NCI-H1436 (cell line): Measurements from ENCODE around the gene ADAT1.

Experiments used
- DNase-seq: peaks from one replicate; lab custom pipeline; 2025; lab: John Stamatoyannopoulos, UW

Gene ADAT1, protein sequence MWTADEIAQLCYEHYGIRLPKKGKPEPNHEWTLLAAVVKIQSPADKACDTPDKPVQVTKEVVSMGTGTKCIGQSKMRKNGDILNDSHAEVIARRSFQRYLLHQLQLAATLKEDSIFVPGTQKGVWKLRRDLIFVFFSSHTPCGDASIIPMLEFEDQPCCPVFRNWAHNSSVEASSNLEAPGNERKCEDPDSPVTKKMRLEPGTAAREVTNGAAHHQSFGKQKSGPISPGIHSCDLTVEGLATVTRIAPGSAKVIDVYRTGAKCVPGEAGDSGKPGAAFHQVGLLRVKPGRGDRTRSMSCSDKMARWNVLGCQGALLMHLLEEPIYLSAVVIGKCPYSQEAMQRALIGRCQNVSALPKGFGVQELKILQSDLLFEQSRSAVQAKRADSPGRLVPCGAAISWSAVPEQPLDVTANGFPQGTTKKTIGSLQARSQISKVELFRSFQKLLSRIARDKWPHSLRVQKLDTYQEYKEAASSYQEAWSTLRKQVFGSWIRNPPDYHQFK

GRCh38 chr16:75622761-75623605 is at the start of gene ADAT1:
Gene ADAT1 (minus strand): TSS chr16:75623281. CDS start chr16:75620799, 2,482 bp downstream.
- DNase-seq: peak; percentile 98

DNA sequence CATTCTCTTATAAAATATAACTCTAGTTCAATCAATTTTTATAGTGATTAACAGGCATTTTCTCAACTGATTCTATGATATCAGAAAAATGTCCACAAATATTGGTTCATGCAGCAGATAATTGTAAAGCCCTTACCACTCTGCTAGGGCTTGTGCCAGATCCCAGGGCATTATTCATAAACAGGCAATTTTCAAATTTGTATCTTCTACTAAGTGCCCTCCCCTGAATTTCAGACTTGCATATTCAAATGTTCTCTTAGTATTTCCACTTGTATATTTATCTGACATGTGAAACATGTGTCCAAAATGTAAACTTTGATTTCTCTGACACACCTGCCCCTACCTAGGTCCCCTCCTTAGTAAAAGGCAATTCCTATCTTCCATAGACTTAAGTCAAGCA is 44.4 kb upstream of the ADAT1 start:
- no peak for DNase-seq

- no peak for DNase-seq
These were observed 37.7 kb upstream of the ADAT1 start for GRCh38 chr16:75660726-75661302.

DNA sequence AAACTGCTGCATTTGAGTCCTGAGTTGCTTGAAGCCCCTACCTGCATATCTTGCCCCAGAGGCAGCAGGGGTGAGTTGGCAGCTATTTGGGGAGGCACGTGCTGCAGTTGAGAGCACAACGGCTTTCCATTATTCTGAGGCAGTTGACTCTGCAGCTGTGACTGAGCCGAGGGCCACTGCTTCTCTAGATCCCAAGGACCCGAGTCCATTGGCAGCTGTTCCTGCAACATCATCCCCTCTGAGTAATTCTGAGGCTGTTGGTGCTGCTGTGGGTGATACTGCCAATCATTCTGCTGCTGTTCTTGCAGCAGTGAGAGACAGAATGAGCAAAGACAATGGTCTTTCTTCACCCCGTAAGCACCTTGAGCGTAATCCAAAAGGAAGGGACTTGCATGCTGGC is 37.2 kb upstream of the ADAT1 start:
- no peak for DNase-seq

- DNase-seq: no peak
These were observed 35.1 kb upstream of the ADAT1 start for GRCh38 chr16:75658175-75658574.

- DNase-seq: no peak
These were observed 30.8 kb upstream of the ADAT1 start for GRCh38 chr16:75653922-75654321.

DNA sequence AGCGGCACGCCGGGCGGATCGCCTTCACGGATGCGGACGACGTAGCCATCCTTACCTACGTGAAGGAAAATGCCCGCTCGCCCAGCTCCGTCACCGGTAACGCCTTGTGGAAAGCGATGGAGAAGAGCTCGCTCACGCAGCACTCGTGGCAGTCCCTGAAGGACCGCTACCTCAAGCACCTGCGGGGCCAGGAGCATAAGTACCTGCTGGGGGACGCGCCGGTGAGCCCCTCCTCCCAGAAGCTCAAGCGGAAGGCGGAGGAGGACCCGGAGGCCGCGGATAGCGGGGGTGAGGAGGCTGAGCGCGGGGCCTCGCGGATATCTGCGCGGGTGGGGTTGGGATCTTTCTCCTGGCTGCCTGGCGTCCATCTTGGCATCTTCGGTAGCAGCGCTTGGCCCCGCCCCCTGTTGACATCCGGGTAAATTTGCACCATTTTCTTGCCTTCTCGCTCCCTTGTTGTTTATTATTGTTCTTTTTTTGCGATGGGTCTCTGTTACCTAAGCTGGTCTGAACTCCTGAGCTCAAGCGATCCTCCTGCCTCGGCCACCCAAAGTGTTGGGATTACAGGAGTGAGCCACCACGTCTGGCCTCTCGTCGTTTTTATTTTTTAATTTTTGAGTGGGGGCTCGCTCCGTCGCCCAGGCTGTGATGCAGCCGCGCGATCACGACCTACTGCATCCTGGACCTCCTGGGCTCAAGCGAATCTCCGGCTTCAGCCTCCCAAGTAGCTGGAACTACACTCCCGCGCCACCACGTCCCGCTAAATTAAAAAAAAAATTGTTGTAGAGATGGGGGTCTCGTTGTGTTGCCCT is 25.4 kb upstream of the ADAT1 start:
- DNase-seq: peak; percentile 55

- peak; percentile 88 for DNase-seq
These were observed 24.6 kb upstream of the ADAT1 start, which contains the start of the genes KARS1 and TERF2IP for GRCh38 chr16:75647492-75648264. Gene KARS1 (minus strand): TSS chr16:75647665. CDS start chr16:75647639, 26 bp downstream. Gene TERF2IP (plus strand): TSS chr16:75647773. CDS start chr16:75647883, 110 bp downstream.

DNA sequence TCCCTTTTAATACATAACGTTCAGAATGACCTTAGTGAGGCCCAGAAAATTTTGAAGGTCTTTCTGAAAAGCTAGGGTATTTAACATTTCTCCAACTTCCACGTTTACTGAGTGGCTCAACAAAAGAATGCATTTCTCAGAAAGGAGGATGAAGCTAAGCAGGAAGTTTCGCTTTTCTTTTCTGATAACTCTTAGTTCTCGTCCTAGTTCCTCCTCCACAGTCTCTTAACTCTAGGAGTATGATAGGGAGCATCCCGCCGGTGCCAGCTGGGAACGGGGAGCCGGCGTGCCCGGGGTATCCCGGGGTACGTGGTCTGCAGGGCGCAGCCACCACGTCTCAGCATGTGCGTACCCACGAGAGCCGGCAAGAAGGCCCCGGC is 24.0 kb upstream of the ADAT1 start:
- no peak for DNase-seq

- DNase-seq: no peak
These were observed 21.3 kb upstream of the ADAT1 start for GRCh38 chr16:75644240-75645012.

GRCh38 chr16:75640598-75640997 is 17.5 kb upstream of the ADAT1 start:
- DNase-seq: no peak

DNA sequence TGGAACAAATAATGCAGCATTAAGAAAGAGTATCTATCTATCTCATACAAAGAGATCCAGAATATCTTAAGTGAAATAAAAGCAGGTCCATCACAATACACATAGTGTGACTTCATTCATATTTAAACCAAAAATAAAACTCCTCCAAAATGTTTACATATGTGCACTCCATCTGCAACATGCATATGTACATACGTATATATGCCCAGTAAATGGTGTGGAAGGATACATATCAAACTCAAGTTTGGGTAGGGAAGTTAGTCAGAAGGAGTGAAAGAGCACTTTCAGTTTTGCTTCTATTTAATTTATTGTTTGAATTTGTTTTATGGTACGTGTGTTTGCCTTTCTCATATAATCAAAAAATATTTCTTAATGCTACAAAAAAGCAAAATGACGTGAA is 12.0 kb upstream of the ADAT1 start:
- no peak for DNase-seq

DNA sequence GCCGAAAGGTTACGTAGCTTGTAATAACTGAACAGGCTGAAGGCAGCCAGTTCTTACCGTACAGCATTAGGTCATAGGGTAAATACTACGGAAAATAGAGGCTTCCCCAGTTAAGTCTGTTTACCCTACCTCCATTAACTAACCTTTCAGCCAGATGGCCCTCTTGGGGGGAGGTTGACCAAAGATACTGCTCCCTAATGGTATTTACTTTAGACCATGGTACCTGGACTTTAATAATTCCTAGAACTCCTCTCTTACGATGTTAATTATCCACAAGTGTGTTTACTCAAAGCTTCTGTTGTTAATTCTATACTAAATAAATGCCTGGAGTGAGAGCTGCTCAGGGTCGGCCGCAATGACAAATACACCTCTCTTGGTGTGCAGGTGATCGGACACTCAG is 9.8 kb upstream of the ADAT1 start:
- DNase-seq: no peak

DNA sequence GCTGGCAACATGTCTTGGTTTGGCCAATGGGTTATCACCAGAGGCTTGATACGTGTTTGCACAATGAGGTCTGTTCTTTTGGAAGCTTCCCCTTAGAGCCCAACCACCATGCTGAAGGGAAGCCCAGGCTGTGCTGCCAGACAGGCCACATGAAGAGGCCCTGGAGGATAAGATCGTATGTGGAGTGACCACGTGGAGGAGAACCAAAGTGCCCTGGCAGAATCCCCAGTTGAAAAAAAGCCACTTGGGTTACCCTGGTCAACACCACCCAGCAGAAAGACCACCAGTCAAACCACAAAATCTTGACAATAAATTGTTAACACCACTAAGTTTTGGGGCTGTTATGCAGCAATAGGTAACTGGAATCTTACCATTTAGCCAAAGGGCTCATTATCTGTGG is 7.0 kb upstream of the ADAT1 start:
- no peak for DNase-seq

DNA sequence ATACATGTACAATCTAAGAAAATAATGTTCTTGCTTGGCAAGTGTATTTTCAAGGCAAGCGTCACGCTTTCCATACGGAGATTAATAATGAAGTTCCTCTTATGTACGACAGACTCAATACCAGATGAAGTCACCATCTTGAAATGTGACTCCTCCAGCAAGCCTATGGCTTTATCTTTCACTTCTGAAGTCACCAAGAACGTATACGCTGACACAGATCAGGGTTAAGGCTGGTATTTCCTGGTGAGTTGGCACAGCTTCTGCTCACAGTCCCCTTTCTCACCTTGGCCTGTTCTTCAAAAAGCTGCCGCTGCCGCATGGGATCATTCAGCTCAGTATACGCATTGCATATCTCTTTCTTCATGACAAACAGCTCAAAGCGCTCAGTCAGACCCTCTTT is 6.1 kb upstream of the ADAT1 start:
- no peak for DNase-seq

DNA sequence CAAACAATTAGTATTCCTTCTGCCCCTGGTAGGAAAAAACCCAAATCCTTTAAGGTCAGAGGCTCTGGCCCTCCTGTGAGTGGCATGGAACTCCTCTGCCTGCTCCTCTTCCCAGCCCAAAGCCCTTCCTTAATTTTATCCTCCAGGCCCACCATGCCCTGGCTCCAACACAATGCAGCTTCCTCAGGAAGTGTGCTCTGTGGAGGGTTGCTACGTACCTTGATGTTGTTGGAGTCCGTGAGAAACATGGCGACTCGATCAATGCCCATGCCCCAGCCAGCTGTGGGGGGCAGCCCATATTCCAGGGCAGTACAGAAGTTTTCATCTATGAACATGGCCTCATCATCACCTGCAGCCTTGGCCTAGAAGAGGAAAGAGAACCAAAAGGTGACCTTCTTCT is 5.3 kb upstream of the ADAT1 start:
- no peak for DNase-seq

GRCh38 chr16:75627851-75628250 is 4.8 kb upstream of the ADAT1 start:
- DNase-seq: no peak

GRCh38 chr16:75626806-75627205 is 3.7 kb upstream of the ADAT1 start:
- no peak for DNase-seq

DNA sequence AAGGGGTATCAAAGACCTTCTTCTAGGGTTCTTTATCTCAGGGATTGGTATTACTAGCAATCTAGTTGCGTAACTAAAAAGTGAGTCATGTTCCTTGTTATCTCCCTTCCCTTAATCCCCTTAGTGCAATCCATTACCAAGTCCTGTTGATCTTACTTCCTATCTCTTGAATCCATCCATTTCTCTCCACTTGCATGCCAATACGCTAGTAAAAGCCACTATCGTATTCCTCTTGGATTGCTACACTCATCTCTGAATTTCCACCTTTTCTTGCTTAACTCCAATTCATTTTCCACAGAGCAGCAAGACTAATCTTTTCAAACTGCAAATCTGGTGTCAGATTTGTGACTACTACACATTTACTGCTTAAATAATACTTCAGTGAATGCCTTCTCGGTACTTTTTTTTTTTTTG is 1.8 kb upstream of the ADAT1 start:
- DNase-seq: no peak

DNA sequence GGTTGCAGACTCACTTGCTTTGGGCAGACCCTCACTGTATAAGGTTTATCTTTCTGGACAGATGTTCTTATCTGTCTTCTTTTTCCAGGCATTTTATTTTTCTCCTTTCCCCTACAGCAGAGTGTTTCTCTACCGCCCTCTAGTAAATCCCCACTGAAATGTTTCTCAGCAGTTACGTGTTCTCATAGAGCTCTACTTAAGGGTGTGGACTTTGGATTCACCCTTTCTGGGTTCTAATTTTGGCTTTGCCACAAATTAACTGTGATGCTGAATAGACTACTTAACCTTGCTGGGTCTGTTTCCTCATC is 2.0 kb downstream of the ADAT1 start:
- DNase-seq: peak; percentile 11
